COR-L47 (cell line): ENCODE measurements around the gene NDOR1.
"Not testable (repeated sequence)": the region's sequence is repeated elsewhere in the genome, so short reads cannot be mapped to it uniquely, and the experiment has no call there.

Experiments
- DNase-seq: peaks from one replicate; lab custom pipeline; 2025; lab: John Stamatoyannopoulos, UW

The NDOR1 gene

DNA sequence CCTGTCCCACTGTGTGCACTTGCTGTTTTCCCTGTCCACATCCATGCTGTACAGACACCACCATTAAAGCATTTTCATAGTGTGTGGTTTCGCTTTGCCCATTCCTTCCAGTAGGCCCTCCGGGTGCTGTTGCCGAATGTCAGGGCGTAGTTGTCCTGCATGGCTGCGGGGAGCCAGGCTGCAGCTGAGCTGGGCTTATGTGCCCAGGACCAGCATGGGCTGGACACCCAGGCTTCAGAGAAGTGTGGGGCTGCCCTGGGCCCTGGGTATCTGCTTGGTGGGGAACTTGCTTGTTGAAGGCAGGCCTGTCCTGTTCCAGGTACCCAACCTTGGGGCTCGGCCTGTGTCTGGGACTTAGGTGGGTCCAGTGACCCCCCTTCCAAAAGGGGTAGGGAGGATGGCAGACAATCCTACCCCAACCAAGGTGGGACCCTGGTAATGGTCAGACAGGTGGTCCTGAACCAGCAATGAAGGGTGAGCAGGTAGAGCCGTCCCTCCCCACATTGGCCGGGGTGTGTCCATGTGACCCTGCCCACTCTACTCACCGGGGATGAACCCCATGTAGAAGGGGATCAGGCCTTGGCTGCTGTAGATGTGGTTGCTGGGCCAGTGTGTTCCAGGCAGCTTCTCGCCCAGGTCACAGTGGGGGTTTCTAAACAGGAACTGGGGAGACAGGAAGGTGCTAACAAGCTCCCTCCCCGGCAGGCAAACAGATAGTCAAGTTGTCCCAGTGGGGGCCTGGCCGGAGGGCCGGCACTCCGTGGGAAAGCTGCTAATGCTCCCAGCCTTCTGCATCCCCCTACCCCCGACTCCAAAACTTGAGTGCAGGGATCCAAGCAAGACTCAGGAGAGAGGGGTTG lies 38.4 kb downstream of the NDOR1 start:
- DNase-seq = no peak

DNA sequence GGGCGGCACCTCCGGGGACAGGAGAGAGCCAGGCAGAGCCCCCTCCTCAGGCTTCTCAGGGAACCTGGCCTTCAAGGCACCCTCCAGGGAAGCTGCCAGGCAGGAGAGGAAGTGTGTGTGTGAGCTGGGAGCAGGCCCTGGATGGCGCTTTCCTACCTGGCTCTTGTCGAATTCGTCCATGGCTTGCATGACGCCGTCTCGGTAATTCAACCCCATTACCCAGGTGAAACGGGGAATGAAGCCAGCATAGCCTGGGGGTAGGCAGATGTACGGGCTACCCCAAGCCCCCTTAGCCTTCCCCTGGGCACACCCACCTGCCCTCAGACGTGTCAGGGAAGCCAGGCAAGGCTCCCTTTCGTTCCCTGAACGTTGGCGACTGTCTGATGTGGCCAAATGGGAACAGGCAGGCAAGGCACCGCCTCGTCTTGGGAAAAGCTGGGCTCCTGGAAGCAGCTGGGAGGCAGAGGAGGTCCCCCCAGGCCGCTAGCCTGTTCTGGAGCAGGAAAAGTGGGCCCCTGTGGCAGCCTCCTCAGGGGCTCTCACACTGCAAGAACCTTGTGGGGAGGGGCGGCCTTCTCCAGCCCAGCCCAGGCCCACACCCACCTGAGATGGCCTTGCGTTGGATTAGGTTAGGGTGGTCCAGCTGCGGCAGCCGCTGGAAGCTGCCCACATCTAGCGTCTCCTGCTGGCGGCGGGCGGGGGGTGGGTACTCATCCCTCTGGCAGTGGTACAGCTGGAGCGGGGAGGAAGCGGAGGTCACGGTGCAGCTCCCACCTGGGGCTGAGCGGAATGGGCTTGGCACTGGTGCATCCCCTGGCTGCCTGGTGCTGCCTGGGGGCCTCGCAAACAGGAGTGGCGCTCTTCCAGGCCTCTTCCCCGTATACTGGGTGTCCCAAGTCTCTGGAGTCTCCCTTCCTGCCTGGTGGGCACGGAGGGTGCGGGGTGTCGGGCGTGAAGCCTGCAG lies 39.3 kb downstream of the NDOR1 start:
- peak; percentile 64 for DNase-seq

DNA sequence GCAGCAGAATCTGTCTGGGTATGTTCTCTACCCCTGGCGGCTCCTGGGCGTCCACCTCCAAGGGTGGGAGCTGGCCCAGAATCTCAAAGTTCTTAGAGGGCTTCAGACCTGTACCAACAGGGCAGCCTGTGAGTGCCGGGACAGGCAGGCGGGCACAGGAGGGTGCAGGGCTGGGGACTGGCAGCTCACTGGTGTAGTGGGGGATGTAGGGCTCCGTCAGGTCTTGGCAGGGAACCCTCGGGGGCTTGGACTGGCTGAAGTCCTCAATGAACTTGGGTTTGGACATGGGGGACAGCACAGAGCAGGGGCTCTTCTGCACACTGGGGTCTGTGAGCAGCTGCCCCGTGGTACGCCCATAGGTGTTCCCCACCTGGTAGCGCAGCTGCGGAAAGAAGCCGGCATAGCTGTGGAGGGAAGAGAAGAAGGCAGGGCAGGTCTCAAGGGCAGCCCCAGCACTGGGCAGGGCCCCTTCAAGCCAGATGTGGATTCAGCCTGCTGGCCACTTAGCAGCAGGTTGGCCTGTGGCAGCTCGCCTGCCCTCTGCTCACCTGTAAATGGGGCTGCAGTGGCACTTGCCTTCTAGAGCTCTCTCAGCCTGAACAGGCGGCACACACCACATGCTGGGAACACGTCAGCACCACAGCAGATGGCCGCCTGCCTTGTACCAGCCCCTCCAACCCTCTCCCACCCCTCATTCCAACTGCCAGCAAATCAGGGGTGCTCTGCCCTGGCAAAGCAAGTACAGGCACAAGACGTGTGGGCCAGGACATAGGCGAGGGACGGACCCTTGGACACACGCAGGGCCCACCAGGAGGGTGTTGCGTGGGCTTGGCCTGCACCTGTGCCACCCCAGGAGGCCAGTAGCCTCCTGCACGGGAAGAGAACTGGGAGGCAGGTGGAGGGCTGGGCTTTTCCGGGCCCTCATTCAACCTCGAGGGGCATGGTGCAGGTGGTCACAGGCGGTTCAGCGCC lies 40.2 kb downstream of the NDOR1 start:
- DNase-seq = no peak

DNA sequence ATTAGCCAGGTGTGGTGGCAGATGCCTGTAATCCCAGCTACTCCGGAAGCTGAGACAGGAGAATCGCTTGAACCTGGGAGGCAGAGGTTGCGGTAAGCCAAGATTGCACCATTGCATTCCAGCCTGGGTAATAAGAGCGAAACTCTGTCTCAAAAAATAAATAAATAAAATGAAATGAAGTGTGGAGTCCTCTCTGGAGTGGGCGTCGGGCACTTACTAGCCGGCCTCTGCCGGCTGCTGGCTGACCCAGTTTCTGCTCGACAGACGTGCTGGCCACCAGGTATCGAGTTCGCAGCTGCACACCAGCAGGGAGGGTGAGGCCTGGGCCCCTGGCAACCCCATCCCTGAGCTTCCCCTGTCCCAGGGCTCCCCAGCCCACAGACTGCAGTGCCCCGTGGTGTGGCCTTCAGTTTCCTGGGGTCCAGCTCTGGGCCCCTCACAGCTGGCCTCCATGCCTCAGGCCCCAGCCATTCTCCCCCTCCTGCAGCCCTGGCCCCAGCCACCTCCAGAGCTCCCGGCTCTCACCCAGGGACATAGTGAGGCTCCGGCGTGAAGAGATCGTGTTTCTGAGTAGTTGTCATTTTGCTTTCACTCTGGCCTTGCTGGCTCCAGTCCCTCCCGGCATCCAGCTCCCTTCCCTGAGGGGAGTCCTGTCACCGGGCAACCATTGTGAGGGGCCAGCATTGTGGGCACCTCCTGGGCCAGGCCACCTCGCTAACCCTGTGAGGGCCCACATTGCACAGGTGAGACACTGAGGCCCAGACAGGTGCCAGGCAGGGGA lies 41.8 kb downstream of the NDOR1 start:
- DNase-seq = no peak

DNA sequence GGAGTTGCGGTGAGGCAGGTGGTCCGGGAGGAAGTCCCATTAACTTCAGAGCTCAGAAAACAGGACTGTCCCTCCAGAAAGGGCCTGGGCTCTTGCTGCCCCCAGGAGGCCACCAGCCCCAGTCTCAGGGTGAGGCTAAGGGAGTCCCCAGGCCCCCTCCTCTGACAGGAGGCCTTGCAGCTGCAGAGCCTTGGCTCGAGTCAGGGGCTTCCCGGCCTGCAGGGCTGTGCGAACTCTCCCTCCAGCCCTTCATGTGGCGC lies 42.3 kb downstream of the NDOR1 start:
- DNase-seq = no peak

DNA sequence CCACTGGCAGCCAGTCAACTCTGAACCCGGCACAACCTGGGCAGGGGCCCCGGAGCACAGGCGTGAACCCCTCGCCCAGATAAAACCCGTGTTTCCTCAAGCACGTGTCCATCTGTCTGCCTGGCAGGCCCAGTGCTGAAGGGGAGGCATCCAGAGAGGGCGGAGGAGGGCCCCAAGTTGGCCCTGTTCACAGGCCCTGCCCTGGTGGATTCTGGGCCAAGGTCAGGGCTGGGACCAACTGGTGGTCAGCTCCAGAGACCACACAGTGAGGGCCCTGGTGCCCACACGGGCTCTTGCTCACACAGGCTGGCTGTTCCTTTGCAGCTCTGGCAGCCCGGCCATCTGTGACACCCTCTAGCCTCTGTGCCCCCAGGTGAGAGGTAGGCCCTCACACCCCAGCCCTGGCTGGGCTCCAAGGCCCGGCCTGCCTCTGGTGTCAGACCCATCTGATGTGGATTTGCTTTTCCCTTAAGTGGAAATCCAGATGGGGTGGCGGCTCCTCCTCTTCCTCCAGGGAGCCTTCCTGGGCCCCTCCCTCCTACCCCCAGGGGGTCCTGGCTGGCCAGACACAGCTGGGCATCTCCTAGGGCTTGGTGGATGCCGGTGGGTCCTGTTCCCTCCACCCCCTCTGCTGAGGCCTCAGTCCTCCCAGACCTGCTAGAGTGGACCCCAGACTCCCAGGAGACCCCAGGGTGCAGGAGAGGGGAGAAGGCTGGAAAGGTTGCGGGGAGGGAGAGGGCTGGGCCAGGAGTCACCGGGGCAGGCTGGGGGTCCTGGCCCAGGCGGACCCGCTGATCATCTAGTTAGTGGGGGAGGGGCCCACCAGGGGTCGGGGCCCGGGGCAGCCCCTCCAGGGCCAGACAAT lies 45.1 kb downstream of the NDOR1 start:
- no peak for DNase-seq

DNA sequence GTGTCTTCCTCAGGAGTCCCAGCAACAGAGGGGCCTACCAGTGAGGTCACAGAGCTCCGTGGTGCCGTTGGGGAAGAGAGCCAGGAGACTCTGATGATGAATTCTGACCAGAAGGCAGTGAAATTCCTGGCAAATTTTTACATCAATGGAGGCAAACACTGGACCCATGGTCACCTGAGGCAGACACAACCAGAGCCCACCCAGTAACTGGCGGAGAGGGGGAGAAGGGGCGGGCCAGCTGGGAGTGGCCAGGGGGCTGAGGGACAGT lies 45.6 kb downstream of the NDOR1 start, which contains the start of gene STPG3:
TSS of gene STPG3 (plus strand) at position 93 of the 268 bp plus-strand sequence. CDS start at position 94, 1 bp downstream.
- no peak for DNase-seq

DNA sequence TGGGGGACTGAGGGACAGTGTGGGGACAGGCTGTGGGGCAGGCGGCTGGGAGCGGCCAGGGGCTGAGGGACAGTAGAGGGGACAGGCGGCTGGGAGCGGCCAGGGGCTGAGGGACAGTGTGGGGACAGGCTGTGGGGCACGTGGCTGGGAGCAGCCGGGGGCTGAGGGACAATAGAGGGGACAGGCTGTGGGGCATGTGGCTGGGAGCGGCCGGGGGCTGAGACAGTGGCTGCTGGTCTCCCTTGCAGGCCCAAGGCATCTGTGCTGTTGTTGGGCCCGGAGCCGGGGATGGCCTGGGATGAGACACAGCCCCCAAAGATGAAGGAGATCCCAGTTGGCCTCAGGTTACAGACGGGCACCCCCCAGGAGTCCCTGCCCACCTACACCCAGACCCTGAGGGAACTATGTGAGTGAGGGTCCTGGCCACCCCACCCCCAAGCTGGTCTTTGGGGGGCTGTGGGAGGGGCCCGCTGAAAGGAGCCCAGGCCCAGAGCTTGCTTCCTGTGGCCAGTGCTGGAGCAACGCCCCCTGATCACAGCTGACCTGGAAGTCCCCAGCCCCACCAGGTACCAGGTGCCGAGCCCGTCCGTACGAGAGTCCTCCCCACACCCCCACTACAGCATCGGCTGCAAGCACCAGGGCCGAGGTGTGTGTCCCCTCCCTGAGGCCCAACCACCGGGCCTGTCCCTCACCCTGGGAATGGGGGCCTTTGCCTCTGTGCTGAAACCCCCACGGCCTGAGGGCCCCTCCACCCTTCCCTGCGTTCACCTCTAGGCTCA lies 46.2 kb downstream of the NDOR1 start:
- DNase-seq = no peak

DNA sequence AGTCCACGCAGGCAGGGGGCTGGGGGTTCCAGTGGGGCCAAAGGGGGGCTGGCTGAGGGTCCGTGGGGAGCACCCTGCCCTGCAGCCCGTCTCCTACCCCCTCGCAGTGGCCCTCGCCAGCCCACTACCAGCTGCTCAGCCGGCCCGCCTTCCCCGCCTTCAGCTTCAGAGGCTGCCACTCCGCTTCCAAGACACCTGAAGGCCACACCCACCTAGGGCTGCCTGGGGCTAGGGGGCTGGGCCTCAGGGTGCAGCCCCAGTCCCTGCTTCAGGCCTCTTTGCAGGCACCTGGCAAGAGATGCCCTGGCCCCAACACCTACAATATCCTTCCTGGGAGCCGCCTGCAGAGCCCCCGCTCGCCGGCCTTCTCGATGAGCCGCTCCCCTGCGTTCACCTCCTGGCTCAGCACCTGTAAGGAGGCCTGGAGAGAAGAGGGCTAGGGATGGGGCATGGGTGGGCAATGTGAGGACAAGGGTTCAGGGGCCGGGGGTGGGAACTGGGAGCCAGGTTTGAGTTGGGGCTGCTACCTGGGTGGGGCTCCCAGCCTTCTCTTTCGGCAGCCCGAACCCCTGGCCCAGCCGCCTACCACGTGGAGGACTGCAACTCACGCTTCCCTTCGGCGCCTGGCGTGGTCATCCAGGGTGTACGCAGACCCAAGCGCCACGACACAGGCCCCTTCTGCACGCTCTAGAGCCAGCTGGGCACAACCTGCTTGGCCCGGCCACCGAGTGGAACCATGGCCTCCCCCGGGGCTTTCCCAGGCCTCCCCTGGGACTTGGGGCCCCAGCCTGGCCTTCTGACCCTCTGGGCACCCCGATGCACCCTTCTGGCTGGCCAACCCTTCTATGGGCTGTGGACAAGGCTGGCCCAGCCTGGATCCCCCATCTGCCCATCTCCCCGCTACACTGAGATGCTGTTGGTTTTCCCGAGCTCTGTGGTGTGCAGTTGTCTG lies 47.3 kb downstream of the NDOR1 start:
- no peak for DNase-seq

DNA sequence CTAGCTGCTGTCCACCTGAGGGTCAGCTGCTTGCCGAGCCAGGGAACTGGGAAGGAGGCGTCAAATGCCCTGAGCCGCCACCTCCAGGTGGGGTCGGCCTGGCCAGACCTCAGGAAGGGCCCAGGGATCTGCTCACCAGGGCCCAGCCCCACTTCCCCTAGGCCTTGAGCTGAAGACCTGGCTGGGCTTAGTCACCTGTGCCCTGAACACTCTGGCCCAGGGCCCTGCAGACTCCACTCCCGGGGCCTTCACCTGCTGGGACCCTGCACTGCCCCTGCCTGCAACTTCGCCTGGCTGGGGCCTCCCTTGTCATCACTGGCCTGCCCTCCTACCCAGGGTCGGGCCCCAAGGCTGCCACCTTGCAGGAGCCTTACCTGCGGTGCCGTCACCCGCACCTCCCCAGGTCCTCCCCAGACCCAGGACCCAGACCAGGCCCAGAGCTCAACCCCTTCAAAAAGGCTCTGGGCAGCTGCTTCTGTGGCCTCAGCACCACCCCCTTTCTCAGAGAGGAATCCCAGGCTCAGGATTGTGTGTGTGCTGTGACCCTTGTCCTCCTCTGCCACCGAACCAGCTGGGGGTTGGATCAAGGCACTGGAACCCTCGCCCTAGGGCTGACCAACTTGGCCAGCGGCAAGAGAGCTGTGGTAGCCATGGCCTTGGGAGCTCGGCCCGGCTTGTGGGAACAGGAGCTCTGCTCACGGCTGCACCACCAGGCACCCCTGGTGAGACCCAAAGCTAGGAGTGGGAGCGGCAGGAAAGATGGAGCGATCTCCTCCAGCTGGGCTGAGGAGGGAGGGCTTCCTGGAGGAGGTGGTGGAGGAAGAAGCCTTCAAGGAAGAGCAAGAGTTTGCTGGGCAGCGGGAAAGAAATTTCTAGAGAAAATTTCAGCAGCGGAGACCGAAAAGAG lies 48.5 kb downstream of the NDOR1 start:
- DNase-seq = no peak

DNA sequence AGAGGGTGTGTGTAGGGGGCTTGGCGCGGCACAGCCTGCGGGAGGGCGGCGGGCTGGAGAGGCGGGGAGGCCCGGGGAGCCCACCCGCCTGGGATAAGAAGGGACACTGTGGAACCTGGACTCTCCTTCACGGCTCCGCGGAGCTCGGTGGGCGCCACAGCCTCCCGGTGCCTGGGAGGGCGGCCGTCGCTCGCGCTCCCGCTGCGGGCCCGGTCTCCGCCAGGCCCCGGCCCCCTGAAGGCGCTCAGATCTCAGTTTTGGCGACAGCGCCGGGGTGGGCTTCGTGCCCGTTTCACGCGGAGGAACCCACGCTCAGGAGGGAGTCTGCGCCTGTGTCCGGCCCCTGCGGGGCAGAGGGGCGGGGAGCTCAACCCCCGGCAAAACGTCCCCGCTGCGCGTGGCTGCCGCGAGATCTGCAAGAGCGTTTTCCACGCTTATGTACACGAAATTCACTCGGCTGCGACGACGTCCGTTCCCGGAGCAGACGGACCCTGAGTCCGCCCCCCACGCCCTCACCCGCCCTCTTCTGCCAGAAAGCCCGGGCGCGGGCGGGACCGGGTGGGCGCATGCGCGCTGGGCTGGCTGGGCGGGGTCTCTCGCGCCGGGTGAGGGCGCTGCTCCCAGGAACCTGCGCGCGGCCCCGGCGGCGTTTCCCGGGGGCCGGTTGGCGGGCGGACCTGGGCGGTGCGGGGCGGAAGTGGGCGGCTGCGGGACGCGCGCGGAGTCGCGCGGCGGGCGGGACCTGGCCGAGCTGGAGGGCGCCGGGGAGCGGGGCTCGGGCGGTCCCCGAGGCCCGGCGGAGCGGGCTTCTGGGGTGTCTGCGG lies 49.3 kb downstream of the NDOR1 start, which contains the start of gene NELFB:
TSS of gene NELFB (plus strand) at position 704 of the 824 bp plus-strand sequence.
- DNase-seq = peak; percentile 75

DNA sequence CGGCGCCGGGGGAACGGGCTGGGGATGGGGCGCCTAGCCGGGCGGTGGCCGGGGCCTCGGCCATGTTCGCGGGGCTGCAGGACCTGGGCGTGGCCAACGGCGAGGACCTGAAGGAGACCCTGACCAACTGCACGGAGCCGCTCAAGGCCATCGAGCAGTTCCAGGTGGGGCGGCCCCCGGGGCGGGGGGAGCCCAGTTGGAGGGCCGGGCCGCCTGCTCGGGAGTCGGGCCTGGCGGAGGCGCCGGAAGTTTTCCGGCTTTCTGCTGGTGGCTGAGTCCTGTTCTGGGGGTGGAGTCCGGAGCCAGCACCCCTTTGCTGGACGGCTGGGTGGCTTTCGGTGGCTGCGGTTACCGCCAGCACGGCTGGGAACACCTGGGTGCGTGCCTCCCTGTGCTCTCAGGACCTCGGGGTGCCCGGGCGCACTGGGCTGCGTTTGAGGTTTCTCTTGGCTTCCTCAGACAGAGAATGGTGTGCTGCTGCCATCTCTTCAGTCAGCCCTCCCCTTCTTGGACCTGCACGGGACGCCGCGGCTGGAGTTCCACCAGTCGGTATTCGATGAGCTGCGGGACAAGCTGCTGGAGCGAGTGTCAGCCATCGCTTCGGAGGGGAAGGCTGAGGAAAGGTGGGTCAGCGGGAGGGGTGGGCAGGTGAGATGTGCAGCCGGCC lies 50.1 kb downstream of the NDOR1 start:
- DNase-seq = no peak

DNA sequence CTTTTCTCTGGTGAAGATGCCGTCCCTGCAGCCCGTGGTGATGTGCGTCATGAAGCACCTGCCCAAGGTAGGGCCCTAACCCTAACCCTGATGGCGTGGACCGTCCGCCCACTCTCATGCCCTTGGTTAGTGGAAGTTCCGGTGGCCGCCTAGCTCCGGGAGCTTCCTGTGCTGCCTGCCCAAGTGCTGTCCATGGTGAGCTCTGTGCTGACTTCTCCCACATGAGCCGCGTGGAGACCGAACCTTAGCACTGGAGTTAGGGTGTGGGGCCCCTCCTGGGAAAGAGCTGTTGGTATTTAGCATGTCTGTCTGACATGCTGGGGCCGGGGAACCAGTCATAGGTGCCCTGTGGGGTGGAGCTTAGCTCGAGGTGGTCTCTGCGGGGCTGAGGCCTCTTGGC lies 50.9 kb downstream of the NDOR1 start:
- no peak for DNase-seq

DNA sequence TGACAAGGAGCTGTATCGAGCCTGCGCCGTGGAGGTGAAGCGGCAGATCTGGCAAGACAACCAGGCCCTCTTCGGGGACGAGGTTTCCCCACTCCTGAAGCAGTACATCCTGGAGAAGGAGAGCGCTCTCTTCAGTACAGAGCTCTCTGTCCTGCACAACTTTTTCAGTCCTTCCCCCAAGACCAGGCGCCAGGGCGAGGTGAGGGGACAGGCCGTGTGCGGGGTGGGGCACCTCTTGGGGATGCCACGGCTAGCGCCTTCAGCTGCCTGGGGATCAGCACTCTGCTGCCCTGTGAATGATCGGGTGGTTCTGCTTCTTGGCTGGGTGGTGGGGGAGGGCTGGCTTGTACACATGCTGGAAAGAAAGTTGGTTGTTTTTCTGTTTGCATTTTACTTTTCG lies 51.4 kb downstream of the NDOR1 start:
- no peak for DNase-seq

DNA sequence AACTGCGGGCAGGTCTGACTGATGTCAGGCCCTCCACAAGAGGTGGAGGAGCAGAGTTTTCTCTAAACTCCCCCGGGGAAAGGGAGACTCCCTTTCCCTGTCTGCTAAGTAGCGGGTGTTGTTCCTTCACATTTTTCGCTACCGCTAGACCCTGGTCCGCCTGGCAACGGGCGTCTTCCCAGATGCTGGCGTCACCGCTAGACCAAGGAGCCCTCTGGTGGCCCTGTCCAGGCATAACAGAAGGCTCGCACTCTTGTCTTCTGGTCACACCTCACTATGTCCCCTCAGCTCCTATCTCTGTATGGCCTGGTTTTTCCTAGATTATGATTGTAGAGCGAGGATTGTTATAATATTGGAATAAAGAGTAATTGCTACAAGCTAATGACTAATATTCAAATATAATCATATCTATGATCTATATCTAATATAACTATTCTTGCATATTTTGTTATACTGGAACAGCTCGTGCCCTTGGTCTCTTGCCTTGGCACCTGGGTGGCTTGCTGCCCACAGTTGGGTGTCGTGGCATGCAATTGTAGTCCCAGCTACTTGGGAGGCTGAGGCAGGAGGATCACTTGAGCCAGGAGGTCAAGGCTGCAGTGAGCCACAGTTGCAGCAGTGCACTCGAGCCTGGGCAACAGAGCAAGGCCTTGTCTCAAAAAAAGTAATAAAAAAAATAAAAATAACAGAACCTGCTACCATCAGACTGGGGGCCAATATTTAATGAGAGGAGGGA lies 56.8 kb downstream of the NDOR1 start:
- not testable (repeated sequence) for DNase-seq
